GM12875 (cell line): ENCODE measurements around the gene TRAF6.
"Not testable (repeated sequence)": the region's sequence is repeated elsewhere in the genome, so short reads cannot be mapped to it uniquely, and the experiment has no call there.

ENCODE experiments used
- H3K4me3 ChIP-seq: one replicate; pipeline ENCODE4 v1.5.1; 2011; ENCODE audit warnings: low read depth, low read length, control low read depth
- TF ChIP-seq, protein P1 (sequence below): IDR thresholded peaks from 2 replicates; pipeline ENCODE4 v1.5.1; 2011; ENCODE audit warnings: low read depth, mild to moderate bottlenecking, control low read depth, inconsistent platforms, low read length, moderate library complexity, borderline replicate concordance; ENCODE audit not compliant: insufficient read depth

The TRAF6 gene

DNA sequence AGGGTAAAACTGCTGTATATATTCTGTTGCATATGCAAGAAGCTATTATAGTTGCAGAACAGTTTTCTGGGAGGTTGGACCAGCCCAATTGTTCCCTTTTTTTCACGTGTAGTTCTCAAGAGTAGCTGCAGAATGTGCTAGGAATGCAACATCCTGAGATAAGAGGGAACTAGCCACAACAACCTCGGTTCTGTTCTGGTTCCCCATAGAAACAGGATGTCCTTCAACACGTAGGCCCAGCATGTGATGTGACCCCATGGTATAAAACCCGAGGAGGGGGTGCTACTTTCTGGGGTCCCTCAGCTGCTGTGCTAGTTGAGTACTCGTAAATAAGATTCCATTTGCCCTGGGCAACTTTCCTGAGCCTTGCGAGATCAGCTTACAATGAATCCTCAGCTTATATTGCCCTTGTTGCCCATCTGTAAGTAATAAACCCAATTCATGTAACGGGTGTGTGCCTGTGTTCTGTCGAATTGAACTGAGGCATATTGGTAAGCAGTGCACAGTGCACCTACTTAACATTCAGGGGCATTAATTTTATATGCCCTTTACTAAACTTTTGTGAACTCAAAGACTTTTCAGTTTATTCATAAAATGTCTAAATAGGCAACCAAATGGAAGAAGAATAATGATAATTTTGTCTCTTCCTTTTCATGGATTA is 23.0 kb upstream of the TRAF6 start:
- H3K4me3 ChIP-seq: no peak overlapping the region
- TF ChIP-seq, protein P1, sequence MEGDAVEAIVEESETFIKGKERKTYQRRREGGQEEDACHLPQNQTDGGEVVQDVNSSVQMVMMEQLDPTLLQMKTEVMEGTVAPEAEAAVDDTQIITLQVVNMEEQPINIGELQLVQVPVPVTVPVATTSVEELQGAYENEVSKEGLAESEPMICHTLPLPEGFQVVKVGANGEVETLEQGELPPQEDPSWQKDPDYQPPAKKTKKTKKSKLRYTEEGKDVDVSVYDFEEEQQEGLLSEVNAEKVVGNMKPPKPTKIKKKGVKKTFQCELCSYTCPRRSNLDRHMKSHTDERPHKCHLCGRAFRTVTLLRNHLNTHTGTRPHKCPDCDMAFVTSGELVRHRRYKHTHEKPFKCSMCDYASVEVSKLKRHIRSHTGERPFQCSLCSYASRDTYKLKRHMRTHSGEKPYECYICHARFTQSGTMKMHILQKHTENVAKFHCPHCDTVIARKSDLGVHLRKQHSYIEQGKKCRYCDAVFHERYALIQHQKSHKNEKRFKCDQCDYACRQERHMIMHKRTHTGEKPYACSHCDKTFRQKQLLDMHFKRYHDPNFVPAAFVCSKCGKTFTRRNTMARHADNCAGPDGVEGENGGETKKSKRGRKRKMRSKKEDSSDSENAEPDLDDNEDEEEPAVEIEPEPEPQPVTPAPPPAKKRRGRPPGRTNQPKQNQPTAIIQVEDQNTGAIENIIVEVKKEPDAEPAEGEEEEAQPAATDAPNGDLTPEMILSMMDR: no peak

DNA sequence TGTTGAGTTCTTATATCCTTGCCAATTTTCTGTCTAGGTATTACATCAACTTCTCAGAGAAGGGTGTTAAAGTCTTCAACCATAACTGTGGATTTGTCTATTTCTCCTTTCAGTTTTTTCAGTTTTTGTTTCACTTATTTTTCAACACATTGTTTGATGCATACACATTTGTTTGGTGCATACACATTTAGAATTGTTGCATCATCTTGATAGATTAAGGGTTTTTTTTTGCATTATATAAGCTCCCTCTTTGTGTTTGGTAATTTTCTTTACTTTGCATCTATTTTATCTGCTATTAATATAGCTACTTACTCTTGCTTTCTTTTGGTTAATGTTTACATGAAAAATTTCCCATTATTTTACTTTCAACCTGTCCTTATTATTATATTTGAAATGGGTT is 20.8 kb upstream of the TRAF6 start:
- no peak overlapping the region for H3K4me3 ChIP-seq
- TF ChIP-seq, protein P1: no peak

DNA sequence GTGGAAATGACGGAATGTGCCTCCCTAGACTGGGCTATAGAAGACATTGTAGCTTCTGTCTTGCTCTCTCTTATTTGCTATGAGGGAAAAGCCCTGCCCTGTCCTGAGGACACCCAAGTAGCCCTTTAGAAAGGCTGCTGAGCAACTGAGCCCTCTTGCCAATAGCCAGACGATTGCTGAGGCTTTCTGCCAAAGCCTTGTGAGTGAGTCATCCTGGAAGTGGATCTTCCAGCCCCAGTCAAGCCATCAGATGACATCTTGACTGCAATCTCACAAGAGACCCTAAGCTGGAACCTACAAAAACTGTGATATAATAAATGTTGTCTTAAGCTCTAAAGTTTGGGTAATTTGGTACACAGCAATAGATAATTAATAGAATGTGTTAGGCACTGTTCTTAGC is 3.9 kb upstream of the TRAF6 start:
- TF ChIP-seq, protein P1: no peak
- no peak overlapping the region for H3K4me3 ChIP-seq

DNA sequence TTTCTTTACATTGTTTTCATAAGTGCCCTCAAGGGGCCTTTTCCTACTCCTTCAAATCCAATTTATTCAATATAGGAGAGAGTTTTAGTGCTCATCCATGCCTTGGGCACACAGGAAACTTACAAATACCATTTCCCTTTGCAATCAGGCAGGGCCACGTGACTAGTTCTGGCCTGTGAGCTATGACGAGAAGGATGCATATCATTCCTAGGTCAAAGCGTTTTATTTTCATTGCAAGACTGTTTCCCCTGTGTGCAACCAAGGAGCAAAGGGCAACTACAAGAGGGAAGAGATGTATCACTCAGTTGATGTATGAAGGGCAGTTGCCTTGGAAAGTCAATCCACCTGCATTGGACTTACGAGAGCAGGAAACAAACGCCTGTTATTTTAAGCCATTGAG is 1.9 kb upstream of the TRAF6 start:
- H3K4me3 ChIP-seq: no peak overlapping the region
- TF ChIP-seq, protein P1: no peak

DNA sequence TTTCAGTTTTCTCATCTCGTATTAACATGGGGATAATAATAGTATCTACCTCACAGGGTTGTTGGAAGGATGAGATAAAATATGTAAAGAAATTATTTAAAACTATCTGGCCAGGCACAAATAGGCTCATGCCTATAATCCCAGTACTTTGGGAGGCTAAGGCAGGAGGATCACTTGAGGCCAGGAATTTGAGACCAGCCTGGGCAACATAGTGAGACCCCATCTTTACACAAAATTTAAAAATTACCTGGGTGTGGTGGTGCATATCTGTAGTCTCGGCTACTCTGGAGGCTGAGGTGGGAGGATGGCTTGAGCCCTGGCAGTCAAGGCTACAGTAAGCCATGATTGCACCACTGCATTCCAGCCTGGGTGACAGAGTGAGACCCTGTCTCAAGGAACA is 990 bp upstream of the TRAF6 start:
- not testable (repeated sequence) for H3K4me3 ChIP-seq

DNA sequence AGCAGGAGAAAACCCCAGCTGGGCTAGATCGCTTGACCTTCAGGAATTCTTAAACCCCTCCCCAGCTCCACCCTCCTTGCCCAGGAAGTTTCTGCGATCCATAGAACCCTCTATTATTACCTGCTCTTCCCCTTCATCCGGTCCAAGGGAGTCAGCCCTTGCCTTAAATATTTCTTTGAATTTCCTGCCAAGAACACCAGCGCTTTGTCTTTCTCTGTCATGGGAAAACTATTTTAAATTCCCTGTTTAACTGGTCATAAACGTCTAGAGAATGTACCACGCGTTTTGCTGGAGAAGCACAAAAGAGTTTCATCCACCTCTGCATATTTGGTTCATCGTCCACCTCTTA is 496 bp upstream of the TRAF6 start:
- TF ChIP-seq, protein P1: no peak

DNA sequence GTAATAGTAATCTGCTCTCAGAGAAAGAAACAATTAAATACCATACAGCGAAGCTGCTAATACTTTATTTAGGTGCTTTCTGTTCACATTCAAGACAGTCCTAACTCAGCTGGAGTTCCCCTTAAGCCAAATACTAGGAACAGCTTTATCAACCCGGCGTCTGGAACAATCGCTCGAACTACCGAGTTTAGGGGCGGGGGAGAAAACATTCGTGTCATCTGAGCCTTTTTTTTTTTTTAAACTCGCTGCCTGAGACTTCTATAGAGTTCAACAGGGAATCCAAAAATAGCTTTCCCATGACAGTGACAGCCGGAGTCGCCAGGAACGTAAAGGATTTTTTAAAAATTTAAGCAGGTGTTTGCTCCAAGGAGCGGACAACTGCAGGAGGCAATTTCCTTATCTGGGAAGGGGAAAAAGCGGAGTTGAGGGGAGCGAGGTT is 852 bp downstream of the TRAF6 start:
- TF ChIP-seq, protein P1: no peak
- H3K4me3 ChIP-seq: peak overlapping the region; percentile 99

More for the DNA sequence above, 496 bp upstream of the TRAF6 start:
- peak overlapping the region; percentile 99 for H3K4me3 ChIP-seq
